Stimulated activated CD4-positive, alpha-beta T cell treated with anti-CD3 and anti-CD28 coated beads, Interleukin-1b, Interleukin-23, amount 100 ng/mL, for 1 hour (primary cell): ENCODE results near the gene FMO1.
"Not testable (repeated sequence)": the region's sequence is repeated elsewhere in the genome, so short reads cannot be mapped to it uniquely, and the experiment has no call there.

Experiments
- DNase-seq, 2 donors: peaks; one replicate each; pipeline ENCODE4 v3.0.0-alpha.2; 2020; ENCODE audit warnings: low read depth in 2 of 2

Gene FMO1

GRCh38 chr1:171248302-171248701 lies at the start of gene FMO1:
TSS of gene FMO1 (plus strand) at chr1:171248494. CDS start at chr1:171258088, 9,594 bp downstream.
- no peak for DNase-seq

GRCh38 chr1:171204296-171204695 lies 44.0 kb upstream of the FMO1 start:
- DNase-seq = no peak

- DNase-seq = no peak
Observed at GRCh38 chr1:171206204-171206977, 41.9 kb upstream of the FMO1 start.

- no peak for DNase-seq
Observed at GRCh38 chr1:171206978-171207355, 41.3 kb upstream of the FMO1 start.

- DNase-seq = no peak
Observed at GRCh38 chr1:171207377-171207776, 40.9 kb upstream of the FMO1 start.

- no peak for DNase-seq
Observed at GRCh38 chr1:171210355-171210754, 37.9 kb upstream of the FMO1 start.

GRCh38 chr1:171212607-171213351 lies 35.5 kb upstream of the FMO1 start:
- no peak for DNase-seq

GRCh38 chr1:171213559-171214454 lies 34.5 kb upstream of the FMO1 start:
- DNase-seq = no peak

GRCh38 chr1:171217658-171218443 lies 30.4 kb upstream of the FMO1 start:
- DNase-seq = no peak

GRCh38 chr1:171218661-171219060 lies 29.6 kb upstream of the FMO1 start:
- no peak for DNase-seq

- DNase-seq = no peak
Observed at GRCh38 chr1:171219346-171220080, 28.8 kb upstream of the FMO1 start.

- no peak for DNase-seq
Observed at GRCh38 chr1:171220081-171220420, 28.2 kb upstream of the FMO1 start.

GRCh38 chr1:171220581-171221054 lies 27.7 kb upstream of the FMO1 start:
- DNase-seq = no peak

- no peak for DNase-seq
Observed at GRCh38 chr1:171221665-171222591, 26.4 kb upstream of the FMO1 start.

GRCh38 chr1:171222936-171223335 lies 25.4 kb upstream of the FMO1 start:
- no peak for DNase-seq

GRCh38 chr1:171224257-171224656 lies 24.0 kb upstream of the FMO1 start:
- DNase-seq = not testable (repeated sequence)

GRCh38 chr1:171226747-171227370 lies 21.4 kb upstream of the FMO1 start:
- DNase-seq = no peak

- DNase-seq = no peak
Observed at GRCh38 chr1:171231326-171231725, 17.0 kb upstream of the FMO1 start.

GRCh38 chr1:171233183-171233582 lies 15.1 kb upstream of the FMO1 start:
- DNase-seq = no peak
